Right lobe of liver (tissue), 4 donors: ENCODE results near the gene ZFYVE1.

Source experiments
- CTCF ChIP-seq, 4 donors: fragments of 200-600 bp in 3 of 4; fragments of 450-650 bp in 1 of 4; IDR thresholded peaks; one replicate each; pipeline versions ENCODE4 v1.5.1 to v1.8.0; 2016 to 2022; ENCODE audit warnings: antibody characterized with exemption in 4 of 4, mild to moderate bottlenecking in 2 of 4
- POLR2A ChIP-seq: fragments of 450-650 bp; IDR thresholded peaks from one replicate; pipeline ENCODE4 v1.6.1; 2017; ENCODE audit warnings: antibody characterized with exemption, mild to moderate bottlenecking
- donor health status: DM: no; HTN: no; CAD: no.
- donor health status: DM: no; HTN: no; CAD: no.
- donor health status: DM: no; HTN: yes; CAD: no.

- TF ChIP-seq CTCF (IDR thresholded peaks at IDR 0.05) (no peak), POLR2A (no peak)
Observed at GRCh38 chr14:72925171-72925759, 101.6 kb downstream of the ZFYVE1 start.
